Daoy (cell line): ENCODE measurements around the gene ESRP2. TPM values are rescaled to one million over a fixed set of nuclear protein-coding genes. Genes with fewer than 3 reads are reported as not detected.

Source experiments
- DNase-seq: peaks from one replicate; pipeline ENCODE4 v3.0.0-alpha.2; 2015; ENCODE audit warnings: low read depth
- total RNA-seq: library from RNA; depleted of rRNA; stranded (reverse); fragments of >200 nt; shearing (Covaris generic); gene quantifications from 2 replicates; pipeline ENCODE4 v1.2.3, GENCODE V29; 2014

ESRP2 gene
- total RNA-seq, 1 experiment from 2014 or later: under 0.01 TPM

DNA sequence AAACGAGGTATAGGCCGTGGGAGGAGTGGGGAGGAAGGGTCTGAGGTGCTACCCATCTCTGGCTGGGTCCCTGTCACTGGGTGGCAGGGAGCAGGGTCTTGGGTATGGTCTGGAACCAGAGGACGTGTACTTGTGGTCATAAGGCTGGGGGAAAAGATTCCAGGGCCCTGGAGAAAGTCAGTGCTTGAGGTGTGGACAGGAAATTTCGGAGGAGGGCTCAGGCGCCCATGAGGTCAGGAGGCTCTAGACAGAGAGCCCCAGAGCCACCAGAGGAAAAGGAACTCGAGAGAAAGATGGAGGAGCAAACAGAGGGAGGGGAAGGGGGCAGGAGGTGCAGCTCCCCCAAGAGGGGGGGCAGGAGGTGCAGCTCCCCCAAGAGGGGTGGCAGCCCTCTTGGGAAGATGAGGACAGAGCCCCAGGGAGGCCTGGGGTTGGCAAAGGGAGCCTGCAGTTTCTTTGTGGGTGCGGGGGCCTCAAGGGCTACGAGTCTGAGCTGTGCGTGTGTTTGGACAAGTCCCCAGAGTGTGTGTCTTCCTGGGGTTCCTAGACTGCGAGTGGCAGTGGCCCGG is 27.7 kb upstream of the ESRP2 start:
- DNase-seq: no peak

DNA sequence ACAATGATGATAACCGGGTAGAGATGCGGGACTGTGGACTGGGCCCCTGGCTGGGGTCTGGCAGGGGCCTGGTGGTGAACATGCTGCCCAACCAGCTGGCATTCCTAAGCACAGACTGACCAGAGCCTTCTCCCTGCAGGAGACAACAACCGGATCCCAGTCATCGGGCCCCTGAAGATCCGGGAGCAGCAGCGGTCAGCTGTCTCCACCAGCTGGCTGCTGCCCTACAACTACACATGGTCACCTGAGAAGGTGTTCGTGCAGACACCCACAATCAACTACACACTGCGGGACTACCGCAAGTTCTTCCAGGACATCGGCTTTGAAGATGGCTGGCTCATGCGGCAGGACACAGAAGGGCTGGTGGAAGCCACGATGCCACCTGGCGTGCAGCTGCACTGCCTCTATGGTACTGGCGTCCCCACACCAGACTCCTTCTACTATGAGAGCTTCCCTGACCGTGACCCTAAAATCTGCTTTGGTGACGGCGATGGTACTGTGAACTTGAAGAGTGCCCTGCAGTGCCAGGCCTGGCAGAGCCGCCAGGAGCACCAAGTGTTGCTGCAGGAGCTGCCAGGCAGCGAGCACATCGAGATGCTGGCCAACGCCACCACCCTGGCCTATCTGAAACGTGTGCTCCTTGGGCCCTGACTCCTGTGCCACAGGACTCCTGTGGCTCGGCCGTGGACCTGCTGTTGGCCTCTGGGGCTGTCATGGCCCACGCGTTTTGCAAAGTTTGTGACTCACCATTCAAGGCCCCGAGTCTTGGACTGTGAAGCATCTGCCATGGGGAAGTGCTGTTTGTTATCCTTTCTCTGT is 23.3 kb upstream of the ESRP2 start:
- DNase-seq: no peak

DNA sequence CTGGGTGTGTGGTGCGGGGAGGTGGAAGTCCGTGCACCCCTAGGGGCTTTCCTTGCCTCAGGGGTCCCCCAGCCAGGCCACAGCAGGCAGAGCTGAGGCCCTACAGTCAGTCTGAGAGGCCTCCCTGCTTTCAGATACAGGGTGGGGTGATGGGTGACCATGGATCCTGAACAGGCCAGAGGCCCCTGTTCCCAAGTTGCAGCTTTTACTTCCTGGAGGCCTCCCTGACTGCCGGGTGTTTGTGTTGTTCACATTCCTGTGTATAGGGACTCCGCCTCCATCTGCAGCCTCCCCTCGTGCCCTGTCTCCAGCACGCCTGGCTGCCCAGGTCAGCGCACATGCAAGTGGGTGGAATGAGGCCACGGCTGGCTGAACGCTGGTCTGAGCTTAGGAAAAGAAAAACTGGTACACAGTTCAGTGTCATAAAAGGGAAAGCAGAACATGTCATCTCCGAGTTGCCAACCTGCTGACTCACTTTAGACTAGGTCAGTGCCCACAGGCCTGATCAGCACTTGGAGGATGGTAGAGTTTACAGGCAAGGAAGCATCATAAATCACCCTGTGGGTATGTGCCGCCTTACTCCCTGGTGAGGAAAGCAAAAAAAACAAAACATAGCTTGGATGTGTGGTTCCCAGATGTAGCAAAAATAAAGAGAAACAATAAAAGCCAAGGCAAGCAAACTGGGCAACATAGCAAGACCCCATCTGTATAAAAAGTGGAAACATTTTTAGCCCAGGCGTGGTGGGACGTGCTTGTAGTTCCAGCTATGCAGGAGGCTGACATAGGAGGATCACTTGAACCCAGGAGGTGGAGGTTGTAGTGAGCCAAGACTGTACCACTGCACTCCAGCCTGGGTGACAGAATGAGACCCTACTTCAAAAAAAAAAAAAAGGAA is 22.2 kb upstream of the ESRP2 start:
- peak; percentile 67 for DNase-seq

DNA sequence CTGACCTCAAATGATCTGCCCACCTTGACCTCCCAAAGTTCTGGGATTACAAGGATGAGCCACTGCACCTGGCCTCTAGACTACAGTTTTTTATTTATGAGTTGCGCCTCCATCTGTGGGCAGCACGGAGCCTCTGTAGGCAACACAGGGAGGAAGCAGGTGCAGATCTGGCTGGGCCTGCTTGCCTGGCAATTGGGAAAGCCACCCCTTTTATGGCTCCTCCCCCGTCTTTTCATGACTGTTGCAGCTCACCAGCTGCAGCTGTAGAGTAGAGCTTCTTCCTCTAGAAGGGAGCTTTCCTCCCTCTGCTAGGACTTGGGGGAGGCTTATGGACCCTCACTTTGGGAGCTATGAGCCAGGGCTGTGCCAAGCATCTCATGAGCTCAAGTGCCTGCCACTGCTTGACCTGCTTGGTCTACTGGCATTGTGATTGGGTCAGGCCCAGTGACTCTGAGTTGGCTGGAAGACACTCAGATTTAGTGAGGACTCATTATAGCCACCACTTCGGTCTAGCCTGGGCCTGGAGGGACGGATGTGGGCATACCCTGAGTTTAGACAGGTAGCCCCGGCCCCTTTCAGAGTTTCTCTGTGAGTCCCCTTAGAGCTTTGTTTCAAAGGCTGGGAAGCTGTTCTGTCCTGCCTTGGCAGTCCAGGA is 21.5 kb upstream of the ESRP2 start:
- no peak for DNase-seq

DNA sequence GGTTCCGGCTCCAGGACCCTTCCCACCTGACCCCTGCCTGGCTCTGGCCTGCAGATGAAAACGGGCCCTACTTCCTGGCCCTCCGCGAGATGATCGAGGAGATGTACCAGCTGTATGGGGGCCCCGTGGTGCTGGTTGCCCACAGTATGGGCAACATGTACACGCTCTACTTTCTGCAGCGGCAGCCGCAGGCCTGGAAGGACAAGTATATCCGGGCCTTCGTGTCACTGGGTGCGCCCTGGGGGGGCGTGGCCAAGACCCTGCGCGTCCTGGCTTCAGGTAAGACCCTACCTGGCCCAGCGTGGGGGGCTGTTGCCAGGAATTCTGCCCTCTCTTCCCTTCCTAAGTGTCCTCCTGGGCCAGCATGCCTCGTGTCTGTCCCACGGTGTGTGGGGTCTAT is 19.8 kb upstream of the ESRP2 start:
- no peak for DNase-seq

DNA sequence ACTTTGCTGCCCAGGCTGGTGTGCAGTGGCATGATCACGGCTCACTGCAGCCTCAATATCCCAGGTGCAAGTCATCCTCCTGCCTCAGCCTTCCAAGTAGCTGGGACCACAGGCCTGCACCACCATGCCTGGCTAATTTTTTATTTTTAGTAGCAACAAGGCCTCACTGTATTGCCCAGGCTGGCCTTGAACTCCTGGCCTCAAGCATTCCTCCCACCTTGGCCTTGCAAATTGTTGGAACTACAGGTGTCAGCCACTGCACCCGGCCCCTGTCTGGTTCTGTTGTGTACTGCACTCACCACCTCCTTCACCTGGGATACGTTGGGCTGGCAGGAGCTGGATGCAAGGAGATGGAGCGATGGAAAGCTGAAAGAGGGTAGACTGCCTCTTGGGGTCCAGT is 17.8 kb upstream of the ESRP2 start:
- no peak for DNase-seq

DNA sequence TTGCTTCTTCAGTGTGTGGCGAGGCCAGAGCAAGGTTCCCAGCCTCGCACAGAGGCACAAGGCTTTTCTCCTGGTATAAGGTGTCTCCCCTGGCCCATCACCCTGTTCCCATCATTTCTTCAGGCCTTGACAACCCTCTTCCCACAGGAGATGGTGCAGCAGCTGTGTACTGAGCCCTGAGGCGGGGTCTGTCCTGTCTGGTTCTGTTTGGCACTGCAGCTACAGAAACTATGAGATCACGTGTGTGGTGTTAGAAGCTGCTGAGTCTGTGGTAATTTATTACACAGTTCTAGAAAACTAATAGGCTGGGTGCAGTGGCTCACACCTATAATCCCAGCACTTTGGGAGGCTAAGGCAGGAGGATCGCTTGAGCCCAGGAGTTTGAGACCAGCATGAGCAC is 16.5 kb upstream of the ESRP2 start:
- no peak for DNase-seq

DNA sequence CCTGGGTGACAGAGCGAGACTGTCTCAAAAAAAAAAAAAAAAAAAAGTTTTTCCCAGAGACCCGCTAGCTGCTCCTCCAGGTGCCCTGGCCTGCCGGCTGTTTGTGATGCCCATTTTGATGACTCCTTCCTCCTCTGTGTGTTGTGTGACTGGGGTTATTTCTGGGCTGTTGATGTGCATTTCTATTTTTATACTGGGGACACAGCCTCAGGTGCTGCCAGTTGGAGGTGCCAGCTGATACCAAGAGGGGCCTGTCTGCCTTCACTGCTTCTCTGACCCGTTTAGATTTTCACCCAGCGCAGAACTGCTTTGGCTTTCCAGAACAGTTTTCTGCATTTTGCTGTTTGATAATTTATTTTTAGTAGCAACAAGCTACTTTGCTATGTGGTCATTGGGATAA is 15.9 kb upstream of the ESRP2 start:
- no peak for DNase-seq

DNA sequence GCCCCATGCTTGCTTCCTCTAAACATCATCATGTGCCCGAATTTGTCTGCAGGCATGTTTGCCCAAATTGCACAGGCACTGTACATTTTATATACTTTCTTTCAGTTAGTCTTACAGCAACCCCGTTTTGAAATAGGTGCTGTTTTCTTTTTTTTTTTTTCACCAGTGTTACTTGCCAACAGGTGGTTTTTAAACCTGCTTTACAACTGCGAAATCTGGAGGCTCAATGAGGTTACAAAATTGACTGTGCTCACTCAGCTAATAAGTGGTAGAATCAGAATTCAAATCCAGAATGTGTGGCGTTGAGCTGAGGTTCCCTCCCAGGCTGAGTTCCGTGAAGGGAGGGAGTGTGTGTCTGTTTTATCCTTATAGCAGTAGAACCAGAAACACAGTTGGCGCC is 15.0 kb upstream of the ESRP2 start:
- no peak for DNase-seq

DNA sequence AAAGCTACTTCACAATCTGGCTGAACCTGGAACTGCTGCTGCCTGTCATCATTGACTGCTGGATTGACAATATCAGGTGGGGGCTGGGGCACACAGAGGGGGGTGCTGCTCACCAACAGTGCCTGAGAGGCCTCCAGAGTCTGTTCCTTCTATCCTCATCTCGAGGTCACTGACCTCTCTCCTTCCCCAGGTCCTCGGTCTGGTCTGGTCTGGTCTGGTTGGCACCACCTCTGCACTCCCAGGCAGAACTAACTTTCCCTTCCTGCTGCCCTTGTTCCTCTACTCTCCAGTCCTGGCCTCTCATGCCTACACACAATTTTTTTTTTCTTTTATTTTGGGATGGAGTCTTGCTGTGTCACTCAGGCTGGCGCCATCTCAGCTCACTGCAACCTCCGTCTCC is 13.4 kb upstream of the ESRP2 start:
- DNase-seq: no peak

DNA sequence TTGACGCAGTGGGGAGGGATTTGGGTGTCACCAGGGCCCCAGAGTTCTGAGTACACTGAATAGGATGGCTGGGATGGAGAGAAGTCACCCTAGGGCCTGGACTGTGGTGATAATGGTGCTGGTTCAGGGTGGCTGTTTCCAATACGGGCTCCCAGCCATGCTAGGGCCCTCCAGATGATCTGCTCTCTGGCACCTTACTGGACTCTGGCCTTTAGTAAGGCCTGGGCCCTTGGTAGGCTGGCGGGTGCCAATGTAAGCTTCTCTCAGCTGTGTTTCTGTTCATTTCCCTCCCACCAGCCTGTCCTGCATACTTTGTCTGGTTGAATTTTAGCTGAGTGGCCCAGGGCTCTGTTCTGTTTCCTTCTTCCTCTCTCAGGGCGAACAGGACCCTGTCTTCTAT is 12.0 kb upstream of the ESRP2 start:
- no peak for DNase-seq

DNA sequence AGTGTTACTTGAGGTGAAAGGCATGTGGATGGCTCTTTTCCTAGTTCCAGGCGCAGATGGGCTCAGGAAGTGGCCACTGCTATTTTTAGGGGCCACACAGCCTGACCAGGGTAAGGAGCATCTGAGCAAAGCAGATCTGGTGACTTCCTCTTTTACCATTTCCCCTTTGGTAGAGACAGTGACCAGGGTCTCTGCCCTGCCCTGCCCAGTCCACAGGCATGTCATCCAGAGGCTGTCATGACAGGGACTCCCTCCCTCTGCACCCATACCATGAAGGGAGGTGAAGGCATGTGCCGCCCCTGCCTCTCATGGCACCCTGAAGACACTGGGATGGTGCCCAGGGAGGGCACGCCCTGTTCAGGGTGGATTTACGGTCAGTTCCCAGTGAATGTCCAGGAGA is 11.5 kb upstream of the ESRP2 start:
- no peak for DNase-seq

DNA sequence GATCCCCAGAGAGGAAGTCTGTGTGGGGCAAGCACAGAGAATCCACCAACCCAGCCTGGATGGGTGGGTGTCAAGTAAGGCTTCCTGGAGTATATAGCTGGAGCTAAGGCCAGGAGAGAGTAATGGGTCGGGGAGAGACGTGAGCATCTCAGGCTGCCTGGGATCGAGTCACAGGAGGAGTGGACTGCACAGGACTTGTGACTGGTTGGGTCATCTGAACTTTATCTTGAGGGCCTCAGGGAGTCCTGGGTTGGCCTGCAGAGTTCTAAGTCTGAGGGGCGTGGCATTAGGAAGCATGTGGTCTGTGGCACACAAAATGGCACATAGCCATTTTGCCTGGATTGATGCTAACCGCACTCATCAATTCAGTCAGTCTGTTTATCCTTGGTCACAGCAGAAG is 10.7 kb upstream of the ESRP2 start:
- DNase-seq: no peak

DNA sequence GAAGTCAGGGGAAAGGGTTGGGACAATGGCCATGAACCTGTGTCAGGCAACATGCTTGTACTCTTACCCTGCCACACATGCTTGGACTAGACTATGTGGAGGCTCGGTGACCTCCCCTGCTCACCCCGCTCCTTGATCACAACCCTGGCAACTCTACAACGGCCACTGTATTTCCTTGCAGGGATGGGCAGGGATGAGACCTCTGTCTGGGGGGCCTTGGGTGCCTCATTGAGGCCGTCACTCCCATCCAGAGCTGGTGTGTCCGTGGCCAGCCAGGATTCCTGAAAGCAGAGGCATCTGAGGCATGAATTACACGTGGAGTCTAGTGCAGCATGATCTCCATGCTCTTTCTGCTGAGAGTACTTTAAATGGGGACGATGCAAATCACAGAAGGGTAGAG is 10.2 kb upstream of the ESRP2 start:
- DNase-seq: no peak

DNA sequence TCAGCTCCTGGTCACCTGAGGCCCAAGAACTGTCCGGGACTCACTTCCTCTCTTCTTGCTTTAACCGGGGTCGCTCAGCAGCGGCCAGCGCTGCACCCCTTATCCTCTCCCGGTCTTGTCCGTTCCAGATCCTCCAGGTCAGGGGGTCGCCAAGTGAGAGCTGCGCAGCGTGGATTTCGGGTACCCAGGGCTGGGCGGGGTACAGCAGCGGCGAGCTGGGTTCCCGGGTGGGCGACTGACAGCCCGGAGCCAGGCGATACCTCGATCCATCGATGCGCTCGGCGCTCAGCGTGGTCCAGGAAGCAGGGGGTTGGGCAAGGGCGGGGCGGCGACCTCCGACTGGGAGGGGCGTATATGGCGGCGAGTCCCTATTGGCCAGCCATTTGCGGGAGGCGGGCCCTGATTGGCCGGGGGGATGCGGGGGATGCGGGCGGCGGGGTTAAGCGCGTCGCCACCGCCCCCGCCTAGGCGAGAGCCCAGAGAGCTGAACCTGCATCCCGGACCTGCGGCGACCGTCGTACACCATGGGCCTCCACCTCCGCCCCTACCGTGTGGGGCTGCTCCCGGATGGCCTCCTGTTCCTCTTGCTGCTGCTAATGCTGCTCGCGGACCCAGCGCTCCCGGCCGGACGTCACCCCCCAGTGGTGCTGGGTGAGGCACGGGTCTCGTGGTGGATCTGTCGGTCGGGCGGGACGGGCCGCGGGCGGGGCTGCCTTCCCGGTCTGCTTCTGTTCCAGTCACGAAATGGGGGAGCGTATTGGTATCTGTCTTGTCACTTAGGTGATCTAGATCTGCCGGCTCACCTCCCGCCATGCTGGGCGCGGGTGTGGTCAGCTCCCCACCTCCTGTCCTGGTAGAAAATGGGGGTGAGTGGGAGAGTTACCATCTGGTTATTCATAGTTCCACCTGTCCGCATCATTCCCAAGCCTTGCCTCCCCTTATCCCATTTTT is 9.3 kb upstream of the ESRP2 start, which contains the start of gene PLA2G15:
PLA2G15 (plus strand) TSS at position 471 of the 951 bp plus-strand sequence; CDS start at position 525, 54 bp downstream.
- peak; percentile 93 for DNase-seq

DNA sequence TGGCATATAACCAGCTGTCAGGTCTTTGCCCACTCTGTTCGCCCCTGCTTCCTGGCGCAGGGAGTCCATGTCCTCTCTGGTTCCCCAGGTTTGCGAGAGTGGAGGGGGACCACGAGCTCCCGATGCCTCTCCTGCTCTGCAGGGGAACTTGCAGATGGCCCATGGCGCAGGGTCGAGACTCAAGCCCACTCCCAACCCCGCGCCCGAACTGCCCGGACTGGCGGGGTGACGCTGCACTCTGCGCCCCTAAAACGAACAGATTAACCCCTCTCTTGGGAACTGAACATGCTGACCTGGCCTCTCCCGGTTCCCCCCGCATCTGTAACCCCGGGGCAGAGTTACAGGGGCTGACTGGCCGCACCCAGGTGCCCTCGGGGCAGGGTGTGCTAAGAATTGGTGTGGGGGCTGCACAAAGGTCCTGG is 8.6 kb upstream of the ESRP2 start:
- no peak for DNase-seq

DNA sequence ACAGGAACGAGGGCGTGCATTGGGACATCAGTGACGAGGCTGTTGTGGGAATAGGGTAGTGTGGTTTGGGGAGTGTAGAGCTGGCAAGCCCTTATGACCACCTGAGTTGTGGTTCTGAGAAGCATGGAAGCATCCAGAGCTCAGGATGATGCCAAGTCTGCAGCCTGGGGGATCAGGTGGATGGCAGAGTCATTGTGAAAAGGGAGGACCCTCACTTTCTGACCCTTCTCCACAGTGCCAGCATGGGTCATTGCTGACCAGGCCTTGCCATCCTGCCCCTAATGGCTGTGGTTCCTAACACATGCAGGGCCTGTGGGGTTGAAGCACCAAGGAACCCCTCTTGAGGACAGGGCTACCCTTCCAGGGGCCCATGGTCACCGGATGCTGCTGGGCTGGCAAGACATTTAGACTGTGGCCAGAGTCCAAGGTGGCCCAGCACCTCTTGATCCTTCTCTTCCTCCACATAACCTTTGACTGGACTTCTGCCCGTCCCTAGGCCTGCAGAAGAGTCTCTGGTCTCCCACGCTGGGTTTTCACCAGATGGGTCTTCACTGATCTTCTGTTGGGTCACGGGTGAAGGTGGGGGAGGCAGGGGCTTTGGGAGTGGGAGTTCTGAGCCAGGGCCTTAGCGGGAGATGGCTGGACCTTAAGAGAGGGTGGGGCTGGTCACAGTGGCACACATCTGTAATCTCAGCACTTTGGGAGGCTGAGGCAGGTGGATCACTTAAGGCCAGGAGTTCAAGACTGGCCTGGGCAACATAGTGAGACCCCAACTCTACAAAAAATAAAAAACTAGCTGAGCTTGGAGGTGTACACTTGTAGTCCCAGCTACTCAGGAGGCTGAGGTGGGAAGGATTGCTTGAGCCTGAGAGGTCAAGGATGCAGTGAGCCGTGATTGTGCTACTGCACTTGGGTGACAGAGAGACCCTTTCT is 7.3 kb upstream of the ESRP2 start:
- no peak for DNase-seq

DNA sequence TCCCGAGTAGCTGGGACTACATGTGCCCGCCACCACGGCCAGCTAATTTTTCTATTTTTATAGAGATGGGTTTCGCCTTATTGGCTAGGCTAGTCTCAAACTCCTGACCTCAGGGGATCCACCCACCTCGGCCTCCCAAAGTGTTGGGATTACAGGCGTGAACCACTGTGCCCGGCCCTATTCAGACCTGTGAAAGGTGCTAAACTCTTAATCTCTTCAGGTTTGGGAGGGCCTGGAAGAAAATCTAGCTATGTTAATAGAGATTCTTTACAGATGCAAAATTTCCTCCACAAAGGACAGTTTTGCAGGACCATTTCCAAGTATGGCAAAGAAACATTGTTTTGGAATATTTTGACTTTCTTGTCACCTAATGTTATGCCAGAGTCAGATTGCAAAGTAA is 6.2 kb upstream of the ESRP2 start:
- DNase-seq: no peak

DNA sequence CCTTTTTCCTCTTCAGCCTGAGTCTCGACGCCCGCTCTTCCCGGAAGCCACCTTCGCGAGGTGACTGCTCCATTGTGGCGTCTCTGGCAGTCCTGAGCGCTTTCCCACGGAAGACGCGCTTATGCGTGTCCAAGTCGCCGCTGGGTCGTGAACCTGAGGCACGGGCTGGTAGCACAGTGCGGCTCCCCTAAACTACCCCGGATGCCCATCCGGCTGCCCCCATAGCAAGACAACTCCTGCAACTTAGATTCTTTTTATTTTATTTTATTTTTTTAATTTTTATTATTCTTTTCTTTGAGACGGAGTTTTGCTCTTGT is 2.1 kb upstream of the ESRP2 start:
- DNase-seq: no peak
